ENCODE data around the gene RBP4. TPM values are rescaled to one million over a fixed set of nuclear protein-coding genes. Genes with fewer than 3 reads are reported as not detected.

Gene RBP4
- total RNA-seq, result 1 to 10 TPM in 1 of 2 donors, under 1 TPM in 1; 0.64 to 5.3 TPM

- TF ChIP-seq POLR2A (IDR thresholded peaks at IDR 0.05) (no peak), POLR2AphosphoS5 (IDR thresholded peaks at IDR 0.05) (no peak), CTCF (IDR thresholded peaks at IDR 0.05) (no peak)
- no peak within 1 kb of the TSS for H3K27ac ChIP-seq
- no peak for DNase-seq (ENCODE audit: low spot score)
- no peaks in the 10 kb centered on the region for H3K4me1 ChIP-seq (replicated peaks)
- under 1% methylated on average over 32 of the region's 63 CpGs for WGBS
- no peaks in the 10 kb centered on the region for H3K27me3 ChIP-seq (replicated peaks; ENCODE audit: insufficient read depth)
- H3K36me3 ChIP-seq, result no peaks in the 10 kb centered on the region
- H3K9me3 ChIP-seq, result no peaks in the 10 kb centered on the region
- peak within 1 kb of the TSS; percentile 17 to 30 for H3K4me3 ChIP-seq
- intact Hi-C loops (cut with DNase I), result no loop called here
Measured at GRCh38 chr10:93601146-93601773, at the start of gene RBP4. RBP4 (minus strand) TSS chr10:93601235; CDS start chr10:93601028, 207 bp downstream.

GRCh38 chr10:93639791-93640190 lies 38.8 kb upstream of the RBP4 start:
- no peaks in the 10 kb centered on the region for H3K9me3 ChIP-seq
- 83% methylated on average over 7 of the region's 7 CpGs for WGBS
- H3K4me1 ChIP-seq (replicated peaks), result no peaks in the 10 kb centered on the region
- DNase-seq (ENCODE audit: low spot score), result no peak
- intact Hi-C loops (cut with DNase I), result no loop called here
- H3K4me3 ChIP-seq, result no peak overlapping the region
- no peaks in the 10 kb centered on the region for H3K36me3 ChIP-seq
- no peak overlapping the region for H3K27ac ChIP-seq
- H3K27me3 ChIP-seq (replicated peaks; ENCODE audit: insufficient read depth), result no peaks in the 10 kb centered on the region
- no peak for TF ChIP-seq POLR2A (IDR thresholded peaks at IDR 0.05)
- TF ChIP-seq CTCF (IDR thresholded peaks at IDR 0.05), result no peak
- no peak for TF ChIP-seq POLR2AphosphoS5 (IDR thresholded peaks at IDR 0.05)

- WGBS, result 72% methylated on average over 15 of the region's 15 CpGs
- Histone ChIP-seq H3K9me3 (no peaks in the 10 kb centered on the region), H3K4me1 (replicated peaks) (no peaks in the 10 kb centered on the region), H3K27ac (no peak overlapping the region), H3K27me3 (replicated peaks; ENCODE audit: insufficient read depth) (no peaks in the 10 kb centered on the region), H3K4me3 (no peak overlapping the region), H3K36me3 (no peaks in the 10 kb centered on the region)
- TF ChIP-seq POLR2A (IDR thresholded peaks at IDR 0.05) (no peak), POLR2AphosphoS5 (IDR thresholded peaks at IDR 0.05) (no peak), CTCF (IDR thresholded peaks at IDR 0.05) (no peak)
- no peak for DNase-seq (ENCODE audit: low spot score)
- intact Hi-C loops (cut with DNase I), result no loop called here
Measured at GRCh38 chr10:93630625-93631557, 29.9 kb upstream of the RBP4 start.

GRCh38 chr10:93629647-93630305 lies 28.7 kb upstream of the RBP4 start:
- intact Hi-C loops (cut with DNase I), result no loop called here
- H3K9me3 ChIP-seq, result no peaks in the 10 kb centered on the region
- no peak for DNase-seq (ENCODE audit: low spot score)
- H3K27me3 ChIP-seq (replicated peaks; ENCODE audit: insufficient read depth), result no peaks in the 10 kb centered on the region
- no peaks in the 10 kb centered on the region for H3K4me1 ChIP-seq (replicated peaks)
- no peak overlapping the region for H3K4me3 ChIP-seq
- 66% methylated on average over 7 of the region's 7 CpGs for WGBS
- H3K36me3 ChIP-seq, result no peaks in the 10 kb centered on the region
- TF ChIP-seq POLR2A (IDR thresholded peaks at IDR 0.05) (no peak), POLR2AphosphoS5 (IDR thresholded peaks at IDR 0.05) (no peak)
- H3K27ac ChIP-seq, result no peak overlapping the region

GRCh38 chr10:93628858-93629257 lies 27.8 kb upstream of the RBP4 start:
- WGBS, result 91% methylated on average over 4 of the region's 4 CpGs
- H3K9me3 ChIP-seq, result no peaks in the 10 kb centered on the region
- no peak overlapping the region for H3K4me3 ChIP-seq
- H3K27ac ChIP-seq, result no peak overlapping the region
- no peaks in the 10 kb centered on the region for H3K4me1 ChIP-seq (replicated peaks)
- no peaks in the 10 kb centered on the region for H3K36me3 ChIP-seq
- no peaks in the 10 kb centered on the region for H3K27me3 ChIP-seq (replicated peaks; ENCODE audit: insufficient read depth)
- no peak for TF ChIP-seq POLR2AphosphoS5 (IDR thresholded peaks at IDR 0.05)
- no peak for TF ChIP-seq CTCF (IDR thresholded peaks at IDR 0.05)
- no peak for TF ChIP-seq POLR2A (IDR thresholded peaks at IDR 0.05)
- intact Hi-C loops (cut with DNase I), result no loop called here
- no peak for DNase-seq (ENCODE audit: low spot score)
